PC-9 (cell line): ENCODE results near the gene EYS.

Source experiments
- CTCF ChIP-seq: fragments of 200-600 bp; sonication (generic); conservative IDR thresholded peaks from 2 replicates; pipeline ENCODE4 v1.6.1; 2017; ENCODE audit warnings: mixed run types, antibody characterized with exemption, mild to moderate bottlenecking, moderate library complexity
- EZH2 ChIP-seq: fragments of 200-600 bp; sonication (generic); IDR thresholded peaks from 2 replicates; pipeline ENCODE4 v1.8.0; 2017; ENCODE audit warnings: antibody characterized with exemption, low read depth

- TF ChIP-seq CTCF (no peak), EZH2 (no peak)
These were observed 1153.7 kb downstream of the EYS start for GRCh38 chr6:64553249-64553786.
